H9 (cell line): ENCODE data around the gene CDH9. TPM values are rescaled to one million over a fixed set of nuclear protein-coding genes. Genes with fewer than 3 reads are reported as not detected.

Experiments used
- DNase-seq: peaks from one replicate; pipeline ENCODE4 v3.0.0-alpha.2; 2017
- H2AFZ ChIP-seq: one replicate; pipeline ENCODE4 v1.6.1; 2013; ENCODE audit warnings: mild to moderate bottlenecking, low read length, control low read depth, moderate library complexity
- H2AK5ac ChIP-seq: 2 replicates; pipeline ENCODE4 v1.6.1; 2013; ENCODE audit warnings: low read length, control low read depth, mixed read lengths; ENCODE audit not compliant: insufficient read length
- H2BK120ac ChIP-seq: one replicate; pipeline ENCODE4 v1.6.1; 2013; ENCODE audit warnings: low read depth, mild to moderate bottlenecking, low read length, control low read depth, inconsistent platforms; ENCODE audit not compliant: poor library complexity, severe bottlenecking
- H2BK12ac ChIP-seq: 2 replicates; pipeline ENCODE4 v1.6.1; 2013; ENCODE audit warnings: low read length, control low read depth, mixed read lengths, low read depth; ENCODE audit not compliant: insufficient read length
- H2BK15ac ChIP-seq: 2 replicates; pipeline ENCODE4 v1.6.1; 2013; ENCODE audit warnings: low read depth, low read length, control low read depth
- H2BK20ac ChIP-seq: one replicate; pipeline ENCODE4 v1.6.1; 2013; ENCODE audit warnings: low read depth, mild to moderate bottlenecking, low read length, control low read depth, inconsistent platforms; ENCODE audit not compliant: poor library complexity, severe bottlenecking
- H2BK5ac ChIP-seq: 2 replicates; pipeline ENCODE4 v1.6.1; 2013; ENCODE audit warnings: low read length, control low read depth, mixed read lengths; ENCODE audit not compliant: insufficient read length
- H3K14ac ChIP-seq: 2 replicates; pipeline ENCODE4 v1.6.1; 2013; ENCODE audit warnings: low read length, control low read depth; ENCODE audit not compliant: insufficient read depth
- H3K18ac ChIP-seq: 2 replicates; pipeline ENCODE4 v1.6.1; 2013; ENCODE audit warnings: low read depth, mild to moderate bottlenecking, mixed read lengths, low read length, control low read depth; ENCODE audit not compliant: insufficient read length
- H3K23ac ChIP-seq: 2 replicates; pipeline ENCODE4 v1.6.1; 2013; ENCODE audit warnings: low read length, control low read depth, mixed read lengths, low read depth; ENCODE audit not compliant: insufficient read length
- H3K23me2 ChIP-seq: 2 replicates; pipeline ENCODE4 v1.6.1; 2013; ENCODE audit warnings: low read depth, mild to moderate bottlenecking, mixed read lengths, low read length, control low read depth; ENCODE audit not compliant: insufficient read length, poor library complexity, severe bottlenecking
- H3K27ac ChIP-seq: 2 replicates; pipeline ENCODE4 v1.5.1; 2013; ENCODE audit warnings: low read length, control low read depth, mixed read lengths, low read depth; ENCODE audit not compliant: insufficient read length
- H3K27me3 ChIP-seq: 2 replicates; pipeline ENCODE4 v1.6.1; 2013; ENCODE audit warnings: low read length, control low read depth, inconsistent platforms; ENCODE audit not compliant: insufficient read depth
- H3K4ac ChIP-seq: 2 replicates; pipeline ENCODE4 v1.6.1; 2013; ENCODE audit warnings: low read depth, mild to moderate bottlenecking, control low read depth, inconsistent platforms, low read length, moderate library complexity
- H3K4me1 ChIP-seq: 2 replicates; pipeline ENCODE4 v1.6.1; 2013; ENCODE audit warnings: low read length, control low read depth, inconsistent platforms; ENCODE audit not compliant: insufficient read depth
- H3K4me2 ChIP-seq: 2 replicates; pipeline ENCODE4 v1.6.1; 2013; ENCODE audit warnings: low read length, control low read depth, mixed read lengths; ENCODE audit not compliant: insufficient read length, insufficient read depth
- H3K56ac ChIP-seq: 2 replicates; pipeline ENCODE4 v1.6.1; 2013; ENCODE audit warnings: low read depth, mild to moderate bottlenecking, mixed read lengths, low read length, control low read depth; ENCODE audit not compliant: insufficient read length
- H3K79me1 ChIP-seq: 2 replicates; pipeline ENCODE4 v1.6.1; 2013; ENCODE audit warnings: low read depth, mild to moderate bottlenecking, moderate library complexity, low read length, control low read depth, inconsistent platforms; ENCODE audit not compliant: insufficient read depth, poor library complexity, severe bottlenecking
- H3K79me2 ChIP-seq: 2 replicates; pipeline ENCODE4 v1.6.1; 2013; ENCODE audit warnings: low read length, control low read depth, inconsistent platforms; ENCODE audit not compliant: insufficient read depth
- H3K9ac ChIP-seq: 2 replicates; pipeline ENCODE4 v1.6.1; 2013; ENCODE audit warnings: low read length, control low read depth, mixed read lengths; ENCODE audit not compliant: insufficient read length; ENCODE audit errors: extremely low read depth
- H3K9me3 ChIP-seq: one replicate; pipeline ENCODE4 v1.6.1; 2013; ENCODE audit warnings: low read depth, low read length, inconsistent platforms; ENCODE audit not compliant: control insufficient read depth
- H3T11ph ChIP-seq: one replicate; pipeline ENCODE4 v1.6.1; 2013; ENCODE audit warnings: mild to moderate bottlenecking, low read length, control low read depth, inconsistent platforms
- H4K20me1 ChIP-seq: one replicate; pipeline ENCODE4 v1.6.1; 2013; ENCODE audit not compliant: control insufficient read depth, insufficient read length, insufficient read depth
- H4K5ac ChIP-seq: 2 replicates; pipeline ENCODE4 v1.6.1; 2013; ENCODE audit warnings: low read depth, mild to moderate bottlenecking, mixed read lengths, low read length, control low read depth; ENCODE audit not compliant: insufficient read length
- H4K8ac ChIP-seq: replicated peaks from 2 replicates; pipeline ENCODE4 v1.6.1; 2013; ENCODE audit warnings: low read length, control low read depth, mixed read lengths, low read depth; ENCODE audit not compliant: insufficient read length
- H4K91ac ChIP-seq: 2 replicates; pipeline ENCODE4 v1.6.1; 2013; ENCODE audit warnings: low read depth, mild to moderate bottlenecking, moderate library complexity, mixed read lengths, low read length, control low read depth; ENCODE audit not compliant: insufficient read length
- H3K27ac Mint-ChIP-seq, 3 experiments: 2 replicates in 2 of 3; 3 replicates in 1 of 3; pipeline ENCODE4 v1.8.0; 2020 to 2021; ENCODE audit warnings: mixed read lengths in 3 of 3, mild to moderate bottlenecking in 1 of 3, moderate library complexity in 1 of 3
- H3K27me3 Mint-ChIP-seq: 2 replicates; pipeline ENCODE4 v1.8.0; 2021; ENCODE audit warnings: low read depth, mild to moderate bottlenecking, moderate library complexity, mixed read lengths
- H3K36me3 Mint-ChIP-seq, 3 experiments: 2 replicates in 2 of 3; 3 replicates in 1 of 3; pipeline ENCODE4 v1.8.0; 2020 to 2021; ENCODE audit warnings: low read depth in 3 of 3, mixed read lengths in 3 of 3; ENCODE audit not compliant: insufficient read depth in 1 of 3
- H3K4me1 Mint-ChIP-seq, 2 experiments: 2 replicates each; pipeline ENCODE4 v1.8.0; 2020; ENCODE audit warnings: mixed read lengths in 2 of 2
- H3K4me3 Mint-ChIP-seq, 2 experiments: 2 replicates in 1 of 2; 3 replicates in 1 of 2; pipeline ENCODE4 v1.8.0; 2020 to 2021; ENCODE audit warnings: mild to moderate bottlenecking in 2 of 2, mixed read lengths in 2 of 2, moderate library complexity in 1 of 2
- H3K9me3 Mint-ChIP-seq, 2 experiments: 2 replicates in 1 of 2; 3 replicates in 1 of 2; pipeline ENCODE4 v1.8.0; 2020; ENCODE audit warnings: mild to moderate bottlenecking in 2 of 2, mixed read lengths in 2 of 2, moderate library complexity in 1 of 2
- WGBS: extraction: QIAGEN DNeasy Blood & Tissue Kit; methylation state at CpG from one replicate; pipeline ENCODE4 v1.1.7; 2013; ENCODE audit warnings: missing lambda C conversion rate, low lambda C conversion rate, mixed read lengths; ENCODE audit not compliant: insufficient read length; ENCODE audit errors: extremely low coverage; 5-methylcytosine and 5-hydroxymethylcytosine counted together
- total RNA-seq: library from RNA; stranded (reverse); gene quantifications from 2 replicates; pipeline ENCODE4 v1.2.1, GENCODE V29; 2021
- TF ChIP-seq, protein P1 (sequence below): fragments of 200-600 bp; sonication (generic); conservative IDR thresholded peaks from 3 replicates; pipeline ENCODE4 v1.8.0; 2021; ENCODE audit warnings: antibody characterized with exemption, mild to moderate bottlenecking

CDH9 gene
- total RNA-seq, 1 experiment from 2014 or later, result 0.61 TPM

DNA sequence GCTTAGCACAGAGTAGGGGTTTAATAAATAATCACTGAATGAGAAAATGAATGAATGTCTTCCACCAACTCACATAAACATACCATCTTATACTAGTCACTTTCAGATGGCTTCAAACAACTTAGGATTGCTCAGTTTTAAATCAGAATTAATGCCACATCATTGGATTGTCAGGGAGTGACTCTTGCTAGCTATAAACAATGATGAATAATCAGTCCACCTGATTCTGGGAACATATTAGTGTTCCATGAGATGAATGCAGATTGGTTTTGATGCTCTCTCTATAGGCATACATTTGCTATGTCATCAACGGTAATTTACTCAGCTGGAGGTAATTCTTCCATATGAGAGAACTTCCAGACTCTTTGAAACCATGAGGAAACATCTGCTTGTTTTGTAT is 97.4 kb downstream of the CDH9 start:
- H2BK120ac ChIP-seq, result no peak overlapping the region

More for the DNA sequence above, 97.4 kb downstream of the CDH9 start:
- H3K56ac ChIP-seq, result no peak overlapping the region
- H3K4me3 Mint-ChIP-seq, result no peak overlapping the region
- DNase-seq, result no peak
- no CpG with 5 or more reads among the region's 1 CpG for WGBS
- H2AFZ ChIP-seq, result no peak overlapping the region
- H3K27ac Mint-ChIP-seq, result no peak overlapping the region; a peak in 2 of 7 replicates
- no peak overlapping the region for H4K91ac ChIP-seq
- H3T11ph ChIP-seq, result no peak overlapping the region
- H3K27me3 Mint-ChIP-seq, result no peaks in the 10 kb centered on the region
- H3K27me3 ChIP-seq, result no peaks in the 10 kb centered on the region
- no peak overlapping the region for H3K27ac ChIP-seq
- no peak overlapping the region for H2BK12ac ChIP-seq
- H3K18ac ChIP-seq, result no peak overlapping the region
- no peak overlapping the region for H4K8ac ChIP-seq
- no peak overlapping the region for H2BK20ac ChIP-seq
- no peak overlapping the region for H2BK5ac ChIP-seq
- no peak overlapping the region for H3K14ac ChIP-seq
- no peaks in the 10 kb centered on the region for H3K79me1 ChIP-seq
- H3K9me3 ChIP-seq, result no peaks in the 10 kb centered on the region
- no peaks in the 10 kb centered on the region for H4K20me1 ChIP-seq
- no peak overlapping the region for H3K4me2 ChIP-seq
- no peaks in the 10 kb centered on the region for H3K23me2 ChIP-seq
- no peaks in the 10 kb centered on the region for H3K4me1 ChIP-seq
- H3K23ac ChIP-seq, result no peak overlapping the region
- no peaks in the 10 kb centered on the region for H3K79me2 ChIP-seq
- H3K9ac ChIP-seq, result no peak overlapping the region
- TF ChIP-seq, protein P1, sequence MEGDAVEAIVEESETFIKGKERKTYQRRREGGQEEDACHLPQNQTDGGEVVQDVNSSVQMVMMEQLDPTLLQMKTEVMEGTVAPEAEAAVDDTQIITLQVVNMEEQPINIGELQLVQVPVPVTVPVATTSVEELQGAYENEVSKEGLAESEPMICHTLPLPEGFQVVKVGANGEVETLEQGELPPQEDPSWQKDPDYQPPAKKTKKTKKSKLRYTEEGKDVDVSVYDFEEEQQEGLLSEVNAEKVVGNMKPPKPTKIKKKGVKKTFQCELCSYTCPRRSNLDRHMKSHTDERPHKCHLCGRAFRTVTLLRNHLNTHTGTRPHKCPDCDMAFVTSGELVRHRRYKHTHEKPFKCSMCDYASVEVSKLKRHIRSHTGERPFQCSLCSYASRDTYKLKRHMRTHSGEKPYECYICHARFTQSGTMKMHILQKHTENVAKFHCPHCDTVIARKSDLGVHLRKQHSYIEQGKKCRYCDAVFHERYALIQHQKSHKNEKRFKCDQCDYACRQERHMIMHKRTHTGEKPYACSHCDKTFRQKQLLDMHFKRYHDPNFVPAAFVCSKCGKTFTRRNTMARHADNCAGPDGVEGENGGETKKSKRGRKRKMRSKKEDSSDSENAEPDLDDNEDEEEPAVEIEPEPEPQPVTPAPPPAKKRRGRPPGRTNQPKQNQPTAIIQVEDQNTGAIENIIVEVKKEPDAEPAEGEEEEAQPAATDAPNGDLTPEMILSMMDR, result no peak
- no peaks in the 10 kb centered on the region for H3K4me1 Mint-ChIP-seq
- no peak overlapping the region for H3K4ac ChIP-seq
- no peak overlapping the region for H4K5ac ChIP-seq
- no peak overlapping the region for H2BK15ac ChIP-seq
- no peak overlapping the region for H2AK5ac ChIP-seq
- H3K9me3 Mint-ChIP-seq, result no peaks in the 10 kb centered on the region
- no peaks in the 10 kb centered on the region for H3K36me3 Mint-ChIP-seq
